ENCODE data around the gene CSRP3. TPM values are rescaled to one million over a fixed set of nuclear protein-coding genes. Genes with fewer than 3 reads are reported as not detected.

The CSRP3 gene
- total and polyA plus RNA-seq, 2 of the 4 experiments (the other 2 are of a cell fraction), result not detected

GRCh38 chr11:19208959-19209546, 7.3 kb upstream of the CSRP3 start:
- H2BK5ac ChIP-seq (ENCODE audit: low read depth, low read length, poor library complexity, severe bottlenecking), result no peak overlapping the region
- no peak overlapping the region for H4K91ac ChIP-seq (ENCODE audit: insufficient read depth, low read depth, low read length)
- H3K9me3 ChIP-seq (ENCODE audit: control insufficient read depth, insufficient read depth, low read length), result no peaks in the 10 kb centered on the region
- H3K4me1 ChIP-seq (ENCODE audit: control insufficient read depth, insufficient read depth, low read length), result no peaks in the 10 kb centered on the region
- no peak overlapping the region for H2BK15ac ChIP-seq (ENCODE audit: low read depth, low read length)
- H3K4me3 ChIP-seq (ENCODE audit: insufficient read depth, low read depth, low read length), result no peak overlapping the region
- BruUV-seq (replicated peaks), result no TSS peak
- H2BK120ac ChIP-seq (ENCODE audit: low read depth, low read length), result no peak overlapping the region
- H3K4me2 ChIP-seq (ENCODE audit: low read depth, low read length), result no peak overlapping the region
- no peak overlapping the region for H3K9ac ChIP-seq (ENCODE audit: low read depth, low read length)
- no peak overlapping the region for H3K27ac ChIP-seq (ENCODE audit: insufficient read depth, low read length)
- ChIA-PET POLR2A (ENCODE audit: unreplicated experiment) (no interaction called here), CTCF (no interaction called here)
- H3K18ac ChIP-seq (ENCODE audit: low read depth, low read length), result no peak overlapping the region
- no peak overlapping the region for H2AK9ac ChIP-seq (replicated peaks; ENCODE audit: low read depth, low read length, poor library complexity)
- H3K4ac ChIP-seq (ENCODE audit: low read depth, low read length), result no peak overlapping the region
- dilution Hi-C loops (cut with HindIII; ENCODE audit: low sequenced_read_pairs, unreplicated experiment), result no loop called here
- no peak overlapping the region for H2AFZ ChIP-seq (replicated peaks; ENCODE audit: low read length, poor library complexity)
- 67% methylated on average over 1 of the region's 3 CpGs; no CpG with 5 or more reads in 1 of the 2 experiments for WGBS, 2 experiments (ENCODE audit: extremely low coverage in 2 of 2, insufficient read length in 1 of 2)
- no peaks in the 10 kb centered on the region for H4K20me1 ChIP-seq (ENCODE audit: insufficient read depth, low read length)
- H2BK20ac ChIP-seq (ENCODE audit: low read depth, low read length), result no peak overlapping the region
- H4K8ac ChIP-seq (ENCODE audit: low read depth in 2 of 2, low read length in 2 of 2), result no peak overlapping the region
- TF ChIP-seq MAZ (IDR thresholded peaks at IDR 0.05; ENCODE audit: borderline replicate concordance, low read depth, low read length) (no peak), MAFK (IDR thresholded peaks at IDR 0.05; ENCODE audit: low read depth, low read length) (no peak), RFX5 (IDR thresholded peaks at IDR 0.05; ENCODE audit: low read depth, low read length) (no peak), CHD1 (IDR thresholded peaks at IDR 0.05; ENCODE audit: low read depth, low read length) (no peak), RAD21 (IDR thresholded peaks at IDR 0.05; ENCODE audit: low read length) (no peak), USF2 (IDR thresholded peaks at IDR 0.05; ENCODE audit: low read depth, low read length) (no peak), SMC3 (IDR thresholded peaks at IDR 0.05; ENCODE audit: low read depth, low read length) (no peak), RCOR1 (IDR thresholded peaks at IDR 0.05; ENCODE audit: insufficient replicate concordance, low read length) (no peak), CTCF (conservative IDR thresholded peaks at IDR 0.05; ENCODE audit: low read depth, low read length) (no peak), BHLHE40 (IDR thresholded peaks at IDR 0.05; ENCODE audit: low read depth, low read length) (no peak)
- H4K5ac ChIP-seq (ENCODE audit: low read depth, low read length), result no peak overlapping the region
- peaks cover 14% of the 10 kb centered on the region for H3K27me3 ChIP-seq (ENCODE audit: control insufficient read depth, insufficient read depth, low read length)
- DNase-seq (no peak), ATAC-seq (ENCODE audit: low read depth) (no peak)
- no peaks in the 10 kb centered on the region for H3K36me3 ChIP-seq (ENCODE audit: control insufficient read depth, insufficient read depth, low read length)
- no peak overlapping the region for H2AK5ac ChIP-seq (ENCODE audit: low read depth, low read length)
- no peaks in the 10 kb centered on the region for H3K79me1 ChIP-seq (ENCODE audit: low read depth in 1 of 2, low read length in 2 of 2)
- no peak overlapping the region for H3K14ac ChIP-seq (replicated peaks; ENCODE audit: low read depth, low read length)
- H3K56ac ChIP-seq (ENCODE audit: extremely low read depth, insufficient read depth, low read length), result no peak overlapping the region
- H3K9me1 ChIP-seq (ENCODE audit: insufficient read depth, low read length), result no peaks in the 10 kb centered on the region
- intact Hi-C loops (cut with micrococcal nuclease), result no loop called here
- no peak overlapping the region for H3K23ac ChIP-seq (ENCODE audit: low read depth, low read length)
- in situ Hi-C loops (cut with MboI; ENCODE audit: low sequenced_read_pairs), result no loop called here

Measured in IMR-90 (cell line).